Central memory CD8-positive, alpha-beta T cell (primary cell): ENCODE measurements around the gene HSD17B8.
A peak's percentile ranks its signal among the peaks of the same experiment; 100 is the strongest.

Source experiments
- ATAC-seq: fragments of 150-1000 bp; cut with Tn5 transposase; replicated peaks from 2 replicates; pipeline ENCODE4 v1.10.0; 2022; ENCODE audit warnings: mild to moderate bottlenecking, moderate FRiP score, moderate number of reproducible peaks; ENCODE audit not compliant: poor library complexity, severe bottlenecking; ENCODE audit errors: extremely low read depth
- DNase-seq, 2 donors: peaks; one replicate each; pipeline ENCODE4 v3.0.0; 2021; ENCODE audit warnings: low spot score in 2 of 2
- H3K27ac Mint-ChIP-seq: one replicate; pipeline ENCODE4 v1.8.0; 2022; ENCODE audit warnings: low read depth, mild to moderate bottlenecking, moderate library complexity, mixed read lengths
- H3K27me3 Mint-ChIP-seq: one replicate; pipeline ENCODE4 v1.8.0; 2022; ENCODE audit warnings: mixed read lengths
- H3K36me3 Mint-ChIP-seq: one replicate; pipeline ENCODE4 v1.8.0; 2022; ENCODE audit warnings: mild to moderate bottlenecking, moderate library complexity, mixed read lengths; ENCODE audit not compliant: insufficient read depth
- H3K4me1 Mint-ChIP-seq: one replicate; pipeline ENCODE4 v1.8.0; 2022; ENCODE audit warnings: mixed read lengths
- H3K4me3 Mint-ChIP-seq: one replicate; pipeline ENCODE4 v1.8.0; 2022; ENCODE audit warnings: mild to moderate bottlenecking, moderate library complexity, mixed read lengths
- H3K9me3 Mint-ChIP-seq: one replicate; pipeline ENCODE4 v1.8.0; 2022; ENCODE audit warnings: mixed read lengths

The HSD17B8 gene

DNA sequence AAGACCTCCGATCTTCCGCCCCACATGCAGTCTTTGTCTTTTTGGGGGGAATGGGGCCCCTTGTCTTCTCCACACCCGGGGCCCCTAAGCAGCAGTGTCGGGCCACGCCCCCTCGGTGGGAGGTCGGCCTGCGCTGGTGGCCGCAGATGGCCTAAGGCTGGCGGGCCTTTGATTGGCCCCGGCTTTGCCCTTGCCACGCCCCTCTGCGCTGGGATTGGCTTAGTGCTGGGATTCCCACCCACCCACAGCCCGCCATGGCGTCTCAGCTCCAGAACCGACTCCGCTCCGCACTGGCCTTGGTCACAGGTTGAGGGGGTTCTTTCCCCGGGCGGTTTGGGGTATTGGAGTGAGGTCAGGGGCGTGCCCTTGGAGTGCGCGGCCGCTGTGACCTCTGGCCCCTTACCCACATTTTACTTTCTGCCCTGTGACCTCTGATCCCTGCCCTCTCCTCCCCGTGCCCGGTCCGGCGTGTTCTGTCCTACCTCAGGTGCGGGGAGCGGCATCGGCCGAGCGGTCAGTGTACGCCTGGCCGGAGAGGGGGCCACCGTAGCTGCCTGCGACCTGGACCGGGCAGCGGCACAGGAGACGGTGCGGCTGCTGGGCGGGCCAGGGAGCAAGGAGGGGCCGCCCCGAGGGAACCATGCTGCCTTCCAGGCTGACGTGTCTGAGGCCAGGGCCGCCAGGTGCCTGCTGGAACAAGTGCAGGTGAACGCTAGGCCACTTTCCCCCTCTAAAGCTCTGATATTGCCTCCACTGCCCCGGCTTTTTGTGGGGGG lies at the start of gene HSD17B8:
HSD17B8 (plus strand) TSS at position 241 of the 776 bp plus-strand sequence; CDS start at position 255, 14 bp downstream.
- peak within 1 kb of the TSS; percentile 99 for H3K4me3 Mint-ChIP-seq
- H3K27me3 Mint-ChIP-seq = no peaks in the 10 kb centered on the region
- H3K9me3 Mint-ChIP-seq = no peaks in the 10 kb centered on the region
- DNase-seq = peak; percentile 72 to 76
- peaks cover 73% of the 10 kb centered on the region for H3K4me1 Mint-ChIP-seq
- peaks cover 41% of the 10 kb centered on the region for H3K36me3 Mint-ChIP-seq
- peak; percentile 59 for ATAC-seq
- H3K27ac Mint-ChIP-seq = peak within 1 kb of the TSS; percentile 71

DNA sequence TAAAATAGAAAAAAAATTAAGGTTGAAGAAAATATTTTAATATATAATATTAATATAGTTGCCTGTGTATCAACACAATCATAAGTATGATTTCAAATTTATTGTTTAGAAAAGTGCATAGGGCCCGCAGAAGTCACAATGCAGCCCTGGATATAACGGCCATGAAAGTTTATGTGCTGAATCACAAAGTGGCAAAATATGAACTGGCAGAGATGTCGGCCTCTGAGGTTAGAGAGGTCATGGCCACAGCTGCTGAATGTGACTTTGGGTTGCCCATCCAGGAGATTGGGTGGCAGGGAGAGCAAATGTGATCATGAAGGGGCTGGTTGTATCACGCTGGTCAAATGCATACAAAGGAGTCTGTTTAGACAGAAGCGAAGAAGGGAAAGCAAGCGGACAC lies 47.9 kb upstream of the HSD17B8 start:
- Mint-ChIP-seq H3K4me3 (no peak overlapping the region), H3K27ac (no peak overlapping the region), H3K4me1 (peaks cover 7% of the 10 kb centered on the region), H3K27me3 (peaks cover 30% of the 10 kb centered on the region), H3K9me3 (peaks cover 9% of the 10 kb centered on the region), H3K36me3 (peaks cover 4% of the 10 kb centered on the region)
- ATAC-seq = no peak
- no peak for DNase-seq

DNA sequence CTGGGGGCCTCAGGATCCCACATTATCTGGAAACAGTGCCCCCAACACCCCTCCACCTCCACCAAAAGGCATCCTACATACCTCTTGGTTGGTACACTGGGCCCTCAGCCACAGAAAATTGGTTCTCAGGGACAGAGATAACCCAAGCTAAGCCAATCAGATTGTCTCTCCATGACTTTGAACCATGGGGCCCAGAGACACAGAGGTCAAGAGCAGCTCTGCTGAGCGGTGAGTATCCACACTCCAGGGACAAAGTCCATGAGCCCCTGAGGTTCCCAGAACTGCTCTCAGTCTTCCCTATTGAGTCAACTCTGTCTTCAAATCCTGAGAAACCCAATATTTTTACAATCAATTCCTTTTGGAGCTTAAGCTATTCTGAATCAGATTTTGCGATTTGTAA lies 47.5 kb upstream of the HSD17B8 start:
- ATAC-seq (no peak), DNase-seq (no peak)
- H3K4me1 Mint-ChIP-seq = peaks cover 11% of the 10 kb centered on the region
- H3K9me3 Mint-ChIP-seq = peaks cover 5% of the 10 kb centered on the region
- no peak overlapping the region for H3K4me3 Mint-ChIP-seq
- peaks cover 5% of the 10 kb centered on the region for H3K36me3 Mint-ChIP-seq
- peaks cover 30% of the 10 kb centered on the region for H3K27me3 Mint-ChIP-seq
- no peak overlapping the region for H3K27ac Mint-ChIP-seq

DNA sequence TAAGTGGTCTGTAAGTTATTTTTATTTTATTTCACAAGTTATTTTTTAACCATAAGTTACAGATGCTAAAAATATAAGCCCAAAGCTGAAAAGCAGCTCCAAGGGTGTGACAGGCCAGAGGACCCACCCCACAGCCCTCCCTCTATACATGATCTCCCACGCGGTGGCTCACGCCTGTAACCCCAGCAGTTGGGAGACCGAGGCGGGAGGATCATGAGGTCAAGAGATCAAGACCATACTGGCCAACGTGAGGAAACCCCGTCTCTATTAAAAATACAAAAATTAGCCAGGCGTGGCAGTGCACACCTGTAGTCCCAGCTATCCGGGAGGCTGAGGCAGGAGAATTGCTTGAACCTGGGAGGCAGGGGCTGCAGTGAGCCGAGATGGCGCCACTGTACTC lies 44.4 kb upstream of the HSD17B8 start:
- Mint-ChIP-seq H3K27ac (no peak overlapping the region), H3K4me1 (peaks cover 12% of the 10 kb centered on the region), H3K27me3 (peaks cover 26% of the 10 kb centered on the region), H3K4me3 (no peak overlapping the region), H3K9me3 (no peaks in the 10 kb centered on the region), H3K36me3 (peaks cover 5% of the 10 kb centered on the region)
- ATAC-seq (no peak), DNase-seq (no peak)

DNA sequence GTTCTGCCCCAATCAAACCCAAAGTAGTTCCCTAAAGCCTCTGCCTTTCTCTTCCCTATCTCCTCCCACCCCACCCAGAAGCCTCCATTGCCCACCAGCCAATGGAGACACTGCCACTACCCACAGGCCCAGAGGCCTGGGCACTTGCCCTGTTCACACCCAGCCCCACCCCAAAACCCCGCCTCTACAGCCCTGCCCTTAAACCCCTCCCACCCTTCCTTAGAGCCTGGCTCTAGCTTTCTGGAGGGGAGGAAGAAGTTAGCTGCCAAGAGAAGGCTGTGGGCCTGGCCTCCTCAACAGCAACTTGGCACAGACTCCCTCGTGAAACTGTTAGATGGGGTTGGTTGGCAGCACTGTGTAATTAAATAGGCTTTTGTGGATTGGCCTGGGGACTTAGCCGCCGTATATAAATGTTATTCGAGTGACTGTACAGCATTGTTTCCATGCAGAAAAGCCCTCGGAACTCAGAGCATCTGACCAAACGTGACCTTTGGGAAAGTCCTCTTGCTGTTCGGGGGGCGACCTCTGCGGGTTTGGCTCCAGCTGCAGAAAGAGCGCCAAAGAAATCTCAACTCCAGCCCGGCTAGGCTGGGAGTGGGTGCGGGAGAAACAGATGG lies 43.6 kb upstream of the HSD17B8 start:
- peak overlapping the region; percentile 83 for H3K4me3 Mint-ChIP-seq
- ATAC-seq = no peak
- DNase-seq = no peak
- H3K27ac Mint-ChIP-seq = peak overlapping the region; percentile 87
- peaks cover 28% of the 10 kb centered on the region for H3K27me3 Mint-ChIP-seq
- H3K36me3 Mint-ChIP-seq = peaks cover 5% of the 10 kb centered on the region
- peaks cover 12% of the 10 kb centered on the region for H3K4me1 Mint-ChIP-seq
- no peaks in the 10 kb centered on the region for H3K9me3 Mint-ChIP-seq

DNA sequence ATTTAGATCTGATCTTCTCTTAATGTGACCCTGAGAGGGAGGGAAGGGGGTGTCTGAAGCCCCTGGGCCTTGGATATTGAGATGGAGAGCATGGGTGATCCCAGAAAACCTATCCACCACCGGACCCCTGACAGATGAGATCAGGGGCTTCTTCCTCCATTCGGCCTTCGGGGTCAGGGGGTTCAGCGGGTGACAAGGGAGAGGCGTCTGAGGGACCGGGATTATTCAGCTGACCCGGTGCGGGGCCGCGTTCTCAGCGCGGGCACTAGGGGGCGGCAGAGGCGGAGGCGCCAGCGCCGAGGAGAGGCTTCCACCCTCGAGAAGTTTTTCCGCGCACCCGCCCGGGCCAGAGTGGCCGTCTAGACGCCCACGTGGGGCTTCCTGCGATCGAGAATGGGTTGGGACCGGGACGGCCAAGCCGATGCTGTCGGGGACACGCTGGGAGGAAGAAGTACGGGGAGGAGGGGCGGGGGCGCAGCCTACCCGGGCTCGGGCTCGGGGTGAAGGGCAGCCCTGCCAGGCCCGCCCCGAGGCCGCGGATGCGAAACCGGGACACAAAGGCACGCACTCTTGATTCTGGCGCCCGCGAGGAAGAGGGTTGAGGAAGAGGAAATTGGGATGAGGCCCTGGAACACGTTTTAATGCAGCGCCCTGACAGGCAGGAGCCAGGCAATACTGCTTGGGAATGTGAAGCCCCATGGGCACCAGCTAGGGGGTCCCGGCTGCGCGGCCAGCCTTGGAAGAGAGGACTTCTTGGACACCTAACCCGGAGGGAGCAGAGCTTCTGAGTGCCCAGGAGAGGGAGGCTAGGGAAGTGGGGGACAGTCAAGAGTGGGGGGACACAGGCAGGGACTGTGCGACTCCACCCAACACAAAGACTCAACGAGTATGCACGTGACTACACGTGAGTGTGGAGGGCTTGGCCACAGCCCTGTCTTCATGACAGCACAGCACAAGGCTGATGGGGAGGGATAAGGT lies 42.8 kb upstream of the HSD17B8 start:
- Mint-ChIP-seq H3K27ac (peak overlapping the region; percentile 87), H3K27me3 (peaks cover 31% of the 10 kb centered on the region), H3K36me3 (peaks cover 5% of the 10 kb centered on the region), H3K4me1 (peaks cover 12% of the 10 kb centered on the region), H3K9me3 (no peaks in the 10 kb centered on the region), H3K4me3 (peak overlapping the region; percentile 83)
- peak; percentile 72 to 85 for DNase-seq
- peak; percentile 91 for ATAC-seq

DNA sequence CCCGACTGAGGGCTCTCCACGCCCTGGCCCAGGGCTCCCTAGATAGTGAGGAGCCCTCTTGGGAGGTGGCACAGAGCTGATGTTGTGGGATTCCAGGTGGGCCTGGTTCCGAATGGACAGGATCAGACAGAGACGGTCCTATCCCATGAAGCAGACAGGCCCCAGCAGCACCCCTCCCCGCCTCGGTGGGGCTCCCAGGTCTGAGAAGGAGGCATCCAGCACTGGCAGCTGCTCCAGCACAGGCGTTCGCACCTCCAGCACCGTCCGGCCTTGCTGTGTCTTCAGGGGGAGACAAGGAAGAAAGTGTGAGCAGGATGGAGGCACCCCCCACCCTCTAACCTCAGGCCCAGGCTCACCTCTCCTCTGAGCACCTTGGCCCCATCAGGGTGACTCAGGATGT lies 40.9 kb upstream of the HSD17B8 start:
- Mint-ChIP-seq H3K36me3 (peaks cover 5% of the 10 kb centered on the region), H3K4me3 (no peak overlapping the region), H3K4me1 (peaks cover 12% of the 10 kb centered on the region), H3K9me3 (no peaks in the 10 kb centered on the region), H3K27me3 (peaks cover 27% of the 10 kb centered on the region), H3K27ac (no peak overlapping the region)
- DNase-seq (no peak), ATAC-seq (no peak)

DNA sequence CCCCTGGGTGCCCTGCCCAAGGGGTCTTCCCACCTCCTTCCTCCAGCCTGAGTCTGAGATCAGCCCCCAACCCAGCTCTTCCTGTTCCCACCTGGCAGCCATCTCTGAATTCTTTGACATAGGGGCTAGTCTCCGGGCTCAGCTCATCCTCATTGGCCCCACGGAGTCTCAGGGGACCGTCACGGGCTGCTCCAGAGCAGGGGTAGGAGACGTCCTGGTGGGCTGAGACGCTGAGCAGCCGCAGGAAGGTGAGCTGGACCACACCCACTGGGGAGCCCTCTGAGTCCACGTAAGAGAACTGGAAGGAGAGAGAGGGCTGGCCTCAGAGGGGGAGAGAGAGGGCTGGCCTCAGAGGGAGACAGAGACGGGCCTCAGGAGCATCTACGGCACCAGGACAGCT lies 40.3 kb upstream of the HSD17B8 start:
- Mint-ChIP-seq H3K36me3 (peaks cover 6% of the 10 kb centered on the region), H3K27ac (no peak overlapping the region), H3K4me3 (no peak overlapping the region), H3K9me3 (no peaks in the 10 kb centered on the region), H3K4me1 (peaks cover 12% of the 10 kb centered on the region), H3K27me3 (peaks cover 27% of the 10 kb centered on the region)
- DNase-seq = no peak
- no peak for ATAC-seq

DNA sequence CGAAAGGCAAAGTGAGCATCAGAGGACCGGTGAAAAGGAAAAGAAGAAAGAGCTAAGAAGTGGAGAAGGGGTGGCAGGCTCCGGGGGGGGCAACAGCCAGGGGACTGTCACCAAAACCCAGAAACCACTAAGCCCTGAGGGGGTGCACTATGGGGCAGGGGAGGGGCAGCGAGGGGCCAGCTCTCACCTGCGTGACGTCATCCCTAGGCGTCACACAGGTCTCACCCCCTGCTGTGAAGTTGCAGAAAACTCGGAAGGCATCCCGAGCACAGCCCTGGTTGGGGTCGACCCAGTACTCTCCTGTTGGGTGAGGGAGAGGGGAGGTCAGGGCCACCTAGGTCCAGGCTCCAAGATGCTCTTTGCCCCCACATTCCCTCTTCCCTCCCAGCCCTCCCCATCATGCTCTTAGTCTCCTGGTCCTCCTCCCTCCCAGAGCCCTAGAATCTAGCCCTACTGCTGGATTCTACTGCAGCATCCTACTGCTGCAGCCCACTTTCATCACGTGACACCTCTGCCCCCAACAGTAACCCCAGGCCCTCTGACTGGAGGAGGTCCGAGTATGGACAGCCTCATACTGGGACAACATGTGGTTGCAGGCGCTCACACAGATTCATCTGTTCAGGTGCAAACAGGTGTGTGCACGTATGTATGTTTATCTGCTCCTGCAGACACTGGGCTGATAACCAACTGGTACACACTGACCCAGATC lies 39.6 kb upstream of the HSD17B8 start:
- H3K27ac Mint-ChIP-seq = no peak overlapping the region
- peaks cover 27% of the 10 kb centered on the region for H3K27me3 Mint-ChIP-seq
- peaks cover 12% of the 10 kb centered on the region for H3K4me1 Mint-ChIP-seq
- no peak overlapping the region for H3K4me3 Mint-ChIP-seq
- DNase-seq = no peak
- peaks cover 8% of the 10 kb centered on the region for H3K36me3 Mint-ChIP-seq
- H3K9me3 Mint-ChIP-seq = no peaks in the 10 kb centered on the region
- no peak for ATAC-seq

DNA sequence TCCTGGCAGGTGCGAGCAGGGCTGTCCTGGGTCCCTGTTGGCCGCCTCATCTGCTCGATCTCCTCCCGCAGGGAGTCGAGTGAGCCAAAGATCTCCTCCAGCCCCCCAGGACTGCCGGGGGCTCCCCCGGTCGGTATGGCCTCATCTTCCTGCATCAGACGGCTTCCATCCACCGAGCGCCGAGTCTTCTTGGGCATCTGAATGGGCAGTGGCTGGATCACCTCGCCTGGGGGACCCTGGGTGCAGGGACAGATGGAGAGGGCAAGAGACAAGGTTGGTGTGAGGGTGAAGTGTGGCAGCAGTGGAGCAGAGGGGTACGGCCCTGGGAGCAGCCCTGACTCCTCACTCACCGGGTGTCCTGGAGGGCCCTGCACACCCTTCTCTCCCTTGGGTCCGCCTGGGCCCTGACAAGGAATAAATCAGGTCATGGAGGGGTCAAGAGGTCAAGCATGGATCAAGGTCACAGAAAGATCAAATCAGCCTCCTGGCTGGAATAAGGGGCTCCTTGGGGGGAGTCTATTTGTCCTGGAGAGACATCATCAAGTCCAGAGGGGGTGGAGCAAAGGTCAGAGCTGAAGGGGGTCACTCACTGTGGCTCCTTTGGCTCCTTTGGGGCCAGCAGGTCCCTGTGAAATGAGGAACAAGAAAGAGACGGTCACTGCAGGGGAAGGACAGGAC lies 38.7 kb upstream of the HSD17B8 start:
- DNase-seq (no peak), ATAC-seq (no peak)
- no peaks in the 10 kb centered on the region for H3K9me3 Mint-ChIP-seq
- peaks cover 12% of the 10 kb centered on the region for H3K4me1 Mint-ChIP-seq
- H3K27me3 Mint-ChIP-seq = peaks cover 27% of the 10 kb centered on the region
- H3K27ac Mint-ChIP-seq = no peak overlapping the region
- H3K4me3 Mint-ChIP-seq = no peak overlapping the region
- peaks cover 8% of the 10 kb centered on the region for H3K36me3 Mint-ChIP-seq

DNA sequence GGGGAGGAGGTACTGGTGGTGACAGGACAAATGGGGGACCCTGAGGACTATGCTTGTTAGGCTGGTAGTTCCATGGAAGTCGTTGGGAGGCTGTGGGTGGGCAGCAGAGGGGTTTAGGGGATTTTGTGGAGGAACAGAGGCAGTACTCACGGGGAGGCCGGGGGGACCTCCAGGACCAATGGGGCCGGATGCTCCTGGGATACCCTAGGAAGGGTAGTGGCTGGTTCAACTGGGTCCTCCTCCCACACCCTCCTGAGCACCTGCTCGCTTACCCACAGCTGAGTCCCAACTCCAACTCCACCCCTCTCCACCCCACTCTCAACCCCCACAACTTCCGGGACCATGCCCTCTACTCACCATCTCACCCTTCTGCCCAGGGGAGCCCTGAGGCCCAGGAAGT lies 38.1 kb upstream of the HSD17B8 start:
- DNase-seq (no peak), ATAC-seq (no peak)
- peaks cover 27% of the 10 kb centered on the region for H3K27me3 Mint-ChIP-seq
- peaks cover 6% of the 10 kb centered on the region for H3K36me3 Mint-ChIP-seq
- no peaks in the 10 kb centered on the region for H3K9me3 Mint-ChIP-seq
- H3K4me1 Mint-ChIP-seq = peaks cover 7% of the 10 kb centered on the region
- no peak overlapping the region for H3K27ac Mint-ChIP-seq
- H3K4me3 Mint-ChIP-seq = no peak overlapping the region
